PFSK-1 (cell line): ENCODE results near the gene ZNF672.

ENCODE experiments used
- FOXP2 ChIP-seq: optimal IDR thresholded peaks from 2 replicates; pipeline ENCODE3; 2011; ENCODE audit warnings: borderline replicate concordance, control low read depth, inconsistent platforms; ENCODE audit not compliant: insufficient read depth; ENCODE audit errors: extremely low read length, extremely low read depth
- POLR2AphosphoS5 ChIP-seq: IDR thresholded peaks from 2 replicates; pipeline ENCODE4 v1.6.1; 2012; ENCODE audit warnings: low read depth, mild to moderate bottlenecking, control low read depth, low read length, moderate library complexity
- REST ChIP-seq, 2 experiments: IDR thresholded peaks; 2 replicates each; pipeline versions ENCODE4 v1.6.1 to v1.8.0; 2011 to 2012; ENCODE audit warnings: low read depth in 2 of 2, low read length in 2 of 2, control low read depth in 1 of 2, inconsistent platforms in 1 of 2, mild to moderate bottlenecking in 1 of 2, moderate library complexity in 1 of 2; ENCODE audit not compliant: insufficient read depth in 1 of 2
- SIN3A ChIP-seq: IDR thresholded peaks from 2 replicates; pipeline ENCODE4 v1.6.1; 2012; ENCODE audit warnings: mild to moderate bottlenecking, low read length, moderate library complexity, borderline replicate concordance; ENCODE audit not compliant: insufficient read depth
- TAF1 ChIP-seq: IDR thresholded peaks from 2 replicates; pipeline ENCODE4 v1.6.1; 2012; ENCODE audit warnings: low read length, control low read depth, borderline replicate concordance; ENCODE audit not compliant: insufficient read depth

Gene ZNF672

GRCh38 chr1:248818505-248819374 is 19.3 kb upstream of the ZNF672 start:
- TF ChIP-seq SIN3A = no peak
- TF ChIP-seq POLR2AphosphoS5 = no peak
- TF ChIP-seq TAF1 = no peak
- no peak for TF ChIP-seq FOXP2

GRCh38 chr1:248820041-248820585 is 17.9 kb upstream of the ZNF672 start:
- TF ChIP-seq POLR2AphosphoS5 = no peak
- TF ChIP-seq SIN3A = no peak
- no peak for TF ChIP-seq REST (IDR thresholded peaks at IDR 0.05; ENCODE audit: insufficient read depth in 1 of 2, low read depth in 2 of 2, low read length in 2 of 2)
- no peak for TF ChIP-seq TAF1
- TF ChIP-seq FOXP2 = no peak

- TF ChIP-seq POLR2AphosphoS5 (no peak), FOXP2 (no peak), TAF1 (no peak), SIN3A (no peak), REST (IDR thresholded peaks at IDR 0.05; ENCODE audit: insufficient read depth in 1 of 2, low read depth in 2 of 2, low read length in 2 of 2) (no peak)
Observed at GRCh38 chr1:248821101-248821500, 16.9 kb upstream of the ZNF672 start.

GRCh38 chr1:248821641-248822040 is 16.4 kb upstream of the ZNF672 start:
- no peak for TF ChIP-seq POLR2AphosphoS5
- no peak for TF ChIP-seq SIN3A
- no peak for TF ChIP-seq REST (IDR thresholded peaks at IDR 0.05; ENCODE audit: insufficient read depth in 1 of 2, low read depth in 2 of 2, low read length in 2 of 2)
- TF ChIP-seq FOXP2 = no peak
- no peak for TF ChIP-seq TAF1

GRCh38 chr1:248822148-248823032 is 15.6 kb upstream of the ZNF672 start:
- no peak for TF ChIP-seq SIN3A
- TF ChIP-seq POLR2AphosphoS5 = no peak
- no peak for TF ChIP-seq TAF1
- no peak for TF ChIP-seq FOXP2
- TF ChIP-seq REST (IDR thresholded peaks at IDR 0.05; ENCODE audit: insufficient read depth in 1 of 2, low read depth in 2 of 2, low read length in 2 of 2) = no peak
